ENCODE data around the gene NUDT16. TPM values are rescaled to one million over a fixed set of nuclear protein-coding genes. Genes with fewer than 3 reads are reported as not detected.

The NUDT16 gene
- total RNA-seq (32.5 and 33.5 TPM in 2 replicates), polyA plus RNA-seq (27.8 and 29.3 TPM in 2 replicates)

DNA sequence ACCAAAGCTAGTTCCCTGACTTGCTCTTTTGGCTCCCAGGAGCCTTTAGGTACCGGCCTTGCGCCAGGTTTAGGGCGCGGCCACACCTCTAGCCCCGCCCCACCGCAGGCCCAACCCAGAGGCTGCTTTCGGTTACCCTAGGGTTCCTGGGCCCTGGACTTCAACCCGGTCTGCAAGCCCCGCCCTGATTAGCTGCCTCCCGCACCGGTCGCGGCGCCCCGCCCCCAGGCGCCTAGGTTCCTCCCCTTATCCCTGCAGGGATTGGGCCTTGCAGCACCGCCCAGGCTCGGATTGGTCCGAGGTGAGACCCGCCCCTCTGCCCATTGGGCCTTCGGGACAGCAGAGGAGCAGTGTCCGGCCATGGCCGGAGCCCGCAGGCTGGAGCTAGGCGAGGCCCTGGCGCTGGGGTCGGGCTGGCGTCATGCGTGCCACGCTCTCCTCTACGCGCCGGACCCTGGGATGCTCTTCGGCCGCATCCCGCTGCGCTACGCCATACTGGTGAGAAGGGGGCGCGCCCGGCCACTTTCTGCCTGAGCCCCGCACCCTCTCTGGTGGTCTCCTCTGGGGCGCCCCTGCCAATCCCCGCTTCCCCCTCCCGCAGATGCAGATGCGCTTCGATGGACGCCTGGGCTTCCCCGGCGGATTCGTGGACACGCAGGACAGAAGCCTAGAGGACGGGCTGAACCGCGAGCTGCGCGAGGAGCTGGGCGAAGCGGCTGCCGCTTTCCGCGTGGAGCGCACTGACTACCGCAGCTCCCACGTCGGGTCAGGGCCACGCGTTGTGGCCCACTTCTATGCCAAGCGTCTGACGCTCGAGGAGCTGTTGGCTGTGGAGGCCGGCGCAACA is at the start of gene NUDT16:
Gene NUDT16 (plus strand): TSS at position 330 of the 847 bp plus-strand sequence. CDS start 31 bp downstream, at position 361.
- H3K27ac ChIP-seq = peak within 1 kb of the TSS; percentile 86
- H3K36me3 ChIP-seq (replicated peaks; ENCODE audit: insufficient read depth, low read depth) = no peaks in the 10 kb centered on the region
- peaks cover 3% of the 10 kb centered on the region for H4K20me1 ChIP-seq (ENCODE audit: insufficient read depth, poor library complexity, severe bottlenecking)
- peaks cover 31% of the 10 kb centered on the region for H3K79me2 ChIP-seq
- no peaks in the 10 kb centered on the region for H3K9me3 ChIP-seq (ENCODE audit: low read depth)
- peak; percentile 100 for DNase-seq (ENCODE audit: low spot score)
- H3K4me2 ChIP-seq = peak within 1 kb of the TSS; percentile 94
- under 1% methylated on average over 60 of the region's 73 CpGs for WGBS (ENCODE audit: low lambda C conversion rate, missing lambda C conversion rate)
- H3K4me1 ChIP-seq (ENCODE audit: insufficient read depth) = peaks cover 13% of the 10 kb centered on the region
- TF ChIP-seq EZH2phosphoT487 (IDR thresholded peaks at IDR 0.05; ENCODE audit: low read depth, severe bottlenecking, unreplicated experiment) (no peak), EZH2 (IDR thresholded peaks at IDR 0.05; ENCODE audit: borderline replicate concordance) (no peak)
- TF ChIP-seq, protein P1, sequence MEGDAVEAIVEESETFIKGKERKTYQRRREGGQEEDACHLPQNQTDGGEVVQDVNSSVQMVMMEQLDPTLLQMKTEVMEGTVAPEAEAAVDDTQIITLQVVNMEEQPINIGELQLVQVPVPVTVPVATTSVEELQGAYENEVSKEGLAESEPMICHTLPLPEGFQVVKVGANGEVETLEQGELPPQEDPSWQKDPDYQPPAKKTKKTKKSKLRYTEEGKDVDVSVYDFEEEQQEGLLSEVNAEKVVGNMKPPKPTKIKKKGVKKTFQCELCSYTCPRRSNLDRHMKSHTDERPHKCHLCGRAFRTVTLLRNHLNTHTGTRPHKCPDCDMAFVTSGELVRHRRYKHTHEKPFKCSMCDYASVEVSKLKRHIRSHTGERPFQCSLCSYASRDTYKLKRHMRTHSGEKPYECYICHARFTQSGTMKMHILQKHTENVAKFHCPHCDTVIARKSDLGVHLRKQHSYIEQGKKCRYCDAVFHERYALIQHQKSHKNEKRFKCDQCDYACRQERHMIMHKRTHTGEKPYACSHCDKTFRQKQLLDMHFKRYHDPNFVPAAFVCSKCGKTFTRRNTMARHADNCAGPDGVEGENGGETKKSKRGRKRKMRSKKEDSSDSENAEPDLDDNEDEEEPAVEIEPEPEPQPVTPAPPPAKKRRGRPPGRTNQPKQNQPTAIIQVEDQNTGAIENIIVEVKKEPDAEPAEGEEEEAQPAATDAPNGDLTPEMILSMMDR (IDR thresholded peaks at IDR 0.05; ENCODE audit: poor library complexity) = peak; percentile 7
- no peaks in the 10 kb centered on the region for H3K27me3 ChIP-seq
- peak within 1 kb of the TSS; percentile 48 for H2AFZ ChIP-seq
- peak within 1 kb of the TSS; percentile 59 for H3K4me3 ChIP-seq
- no peaks in the 10 kb centered on the region for H3K9me2 ChIP-seq (replicated peaks; ENCODE audit: insufficient read depth)

DNA sequence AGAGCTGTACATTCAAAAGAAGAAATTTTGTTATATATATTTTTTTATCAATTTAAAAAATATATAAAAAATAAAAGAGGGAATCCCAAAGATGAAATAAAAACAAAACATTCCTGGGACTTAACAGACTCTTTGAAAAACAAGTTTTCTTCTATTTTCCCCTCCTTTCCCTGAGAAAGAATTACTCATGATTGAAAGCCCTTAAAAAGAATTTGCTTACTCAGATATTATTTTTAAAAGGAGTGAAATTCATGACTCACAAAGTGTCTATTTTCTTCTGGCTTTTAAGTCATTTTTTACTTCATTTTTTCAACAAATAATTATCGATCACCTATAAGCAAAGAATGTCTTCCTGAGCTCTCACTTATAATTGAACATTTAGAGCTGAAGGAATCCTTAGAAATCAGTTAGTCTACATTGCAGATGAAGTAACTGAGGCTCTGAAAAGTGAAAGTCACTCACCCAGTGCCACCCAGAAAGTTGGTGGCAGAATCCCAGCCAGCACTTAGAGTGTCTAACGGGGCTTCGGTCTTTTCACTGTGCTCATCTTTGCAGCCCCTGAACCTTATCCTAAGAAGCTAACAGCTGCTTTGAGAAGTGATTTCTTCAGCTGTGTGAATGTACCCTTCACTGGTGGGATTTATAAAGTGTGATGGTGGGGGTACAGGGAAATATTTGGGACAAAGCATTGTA is 42.5 kb upstream of the NUDT16 start:
- H3K9me3 ChIP-seq (ENCODE audit: low read depth) = no peaks in the 10 kb centered on the region
- WGBS (ENCODE audit: low lambda C conversion rate, missing lambda C conversion rate) = 89% methylated on average over 3 of the region's 3 CpGs
- no peak overlapping the region for H3K4me2 ChIP-seq
- H2AFZ ChIP-seq = no peak overlapping the region
- no peak overlapping the region for H3K4me3 ChIP-seq
- H3K9me2 ChIP-seq (replicated peaks; ENCODE audit: insufficient read depth) = no peaks in the 10 kb centered on the region
- TF ChIP-seq, protein P1 (IDR thresholded peaks at IDR 0.05; ENCODE audit: poor library complexity) = no peak
- TF ChIP-seq EZH2 (IDR thresholded peaks at IDR 0.05; ENCODE audit: borderline replicate concordance) (no peak), EZH2phosphoT487 (IDR thresholded peaks at IDR 0.05; ENCODE audit: low read depth, severe bottlenecking, unreplicated experiment) (no peak)
- H4K20me1 ChIP-seq (ENCODE audit: insufficient read depth, poor library complexity, severe bottlenecking) = no peaks in the 10 kb centered on the region
- no peaks in the 10 kb centered on the region for H3K4me1 ChIP-seq (ENCODE audit: insufficient read depth)
- no peak overlapping the region for H3K27ac ChIP-seq
- no peaks in the 10 kb centered on the region for H3K79me2 ChIP-seq
- no peaks in the 10 kb centered on the region for H3K36me3 ChIP-seq (replicated peaks; ENCODE audit: insufficient read depth, low read depth)
- H3K27me3 ChIP-seq = no peaks in the 10 kb centered on the region
- DNase-seq (ENCODE audit: low spot score) = no peak

DNA sequence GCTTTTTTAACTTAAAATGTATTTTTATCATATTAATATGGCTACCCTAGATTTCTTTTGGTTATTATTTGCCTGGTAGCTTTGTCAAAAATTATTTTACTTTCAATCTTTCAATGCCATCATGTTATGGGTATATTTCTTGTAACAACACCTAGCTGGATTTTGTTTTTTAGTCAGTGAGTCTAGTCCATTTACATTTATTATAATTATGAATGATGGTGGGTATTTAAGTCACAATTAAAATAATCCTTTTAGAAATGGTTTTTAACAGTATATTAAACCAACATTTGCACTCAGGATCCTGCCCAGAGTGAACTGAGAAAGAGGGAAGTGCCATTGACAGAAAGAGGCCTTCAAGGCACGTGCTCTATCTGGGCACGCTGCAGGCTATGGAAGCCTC is 39.8 kb upstream of the NUDT16 start:
- H3K4me2 ChIP-seq = no peak overlapping the region
- no peaks in the 10 kb centered on the region for H4K20me1 ChIP-seq (ENCODE audit: insufficient read depth, poor library complexity, severe bottlenecking)
- H3K4me1 ChIP-seq (ENCODE audit: insufficient read depth) = no peaks in the 10 kb centered on the region
- TF ChIP-seq EZH2 (IDR thresholded peaks at IDR 0.05; ENCODE audit: borderline replicate concordance) = no peak
- H3K4me3 ChIP-seq = no peak overlapping the region
- H3K9me2 ChIP-seq (replicated peaks; ENCODE audit: insufficient read depth) = no peaks in the 10 kb centered on the region
- H3K9me3 ChIP-seq (ENCODE audit: low read depth) = no peaks in the 10 kb centered on the region
- no peak overlapping the region for H3K27ac ChIP-seq
- no peaks in the 10 kb centered on the region for H3K27me3 ChIP-seq
- H3K79me2 ChIP-seq = no peaks in the 10 kb centered on the region
- H3K36me3 ChIP-seq (replicated peaks; ENCODE audit: insufficient read depth, low read depth) = no peaks in the 10 kb centered on the region
- WGBS (ENCODE audit: low lambda C conversion rate, missing lambda C conversion rate) = 100% methylated on average over 2 of the region's 2 CpGs
- H2AFZ ChIP-seq = no peak overlapping the region
- no peak for DNase-seq (ENCODE audit: low spot score)

DNA sequence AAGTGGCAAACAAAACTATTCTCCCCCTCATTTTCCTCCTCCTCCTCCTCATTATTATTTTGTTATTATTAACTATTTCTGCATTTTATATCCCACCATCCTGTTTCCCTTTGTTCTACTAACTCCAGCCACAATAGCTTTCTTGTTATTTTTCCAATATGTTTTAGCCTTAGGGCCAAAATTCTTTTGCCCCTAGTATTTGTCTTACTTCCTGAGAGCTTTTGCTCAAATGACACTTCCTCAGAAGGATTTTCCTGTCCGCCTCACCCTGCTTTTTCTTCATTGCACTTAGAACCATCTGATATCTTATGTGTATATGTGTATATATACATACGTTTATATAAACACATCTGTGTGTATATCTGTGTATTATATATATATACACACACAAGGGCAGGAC is 32.7 kb upstream of the NUDT16 start:
- no peaks in the 10 kb centered on the region for H3K9me3 ChIP-seq (ENCODE audit: low read depth)
- WGBS (ENCODE audit: low lambda C conversion rate, missing lambda C conversion rate) = 60% methylated on average over 2 of the region's 2 CpGs
- no peaks in the 10 kb centered on the region for H3K9me2 ChIP-seq (replicated peaks; ENCODE audit: insufficient read depth)
- H3K27me3 ChIP-seq = no peaks in the 10 kb centered on the region
- no peak for DNase-seq (ENCODE audit: low spot score)
- H2AFZ ChIP-seq = no peak overlapping the region
- H3K27ac ChIP-seq = no peak overlapping the region
- no peaks in the 10 kb centered on the region for H3K79me2 ChIP-seq
- TF ChIP-seq, protein P1 (IDR thresholded peaks at IDR 0.05; ENCODE audit: poor library complexity) = no peak
- TF ChIP-seq EZH2 (IDR thresholded peaks at IDR 0.05; ENCODE audit: borderline replicate concordance) = no peak
- TF ChIP-seq EZH2phosphoT487 (IDR thresholded peaks at IDR 0.05; ENCODE audit: low read depth, severe bottlenecking, unreplicated experiment) = no peak
- no peak overlapping the region for H3K4me3 ChIP-seq
- no peaks in the 10 kb centered on the region for H3K36me3 ChIP-seq (replicated peaks; ENCODE audit: insufficient read depth, low read depth)
- no peaks in the 10 kb centered on the region for H4K20me1 ChIP-seq (ENCODE audit: insufficient read depth, poor library complexity, severe bottlenecking)
- no peaks in the 10 kb centered on the region for H3K4me1 ChIP-seq (ENCODE audit: insufficient read depth)
- no peak overlapping the region for H3K4me2 ChIP-seq

Data from hepatocyte (in vitro differentiated cells).